ENCODE data around the gene RPP25.

Gene RPP25

DNA sequence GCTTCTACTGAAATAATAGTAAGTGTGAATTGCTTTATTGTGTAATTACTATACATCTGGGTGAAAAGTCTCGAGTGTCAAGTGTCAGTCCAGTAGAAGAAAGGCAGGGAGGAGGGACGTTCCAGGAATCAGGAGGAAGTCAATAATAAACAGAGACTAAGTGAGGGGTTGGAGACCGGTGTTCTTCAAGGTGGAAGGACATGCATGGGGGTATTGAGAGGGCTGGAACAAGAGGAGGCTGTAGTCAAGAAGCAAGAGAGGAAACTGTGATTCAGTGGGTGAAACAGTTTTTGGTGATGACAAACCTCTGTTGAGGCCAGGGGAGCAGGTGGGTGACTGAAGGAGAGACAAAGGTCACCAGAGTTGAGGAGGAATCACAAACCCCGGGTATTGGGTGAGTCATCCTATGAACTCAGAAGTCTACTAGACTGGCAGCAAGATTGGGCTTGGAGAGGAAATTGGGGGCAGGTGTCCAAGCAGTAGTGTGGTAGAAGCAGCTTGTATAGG, 27.2 kb upstream of the RPP25 start:
- Histone ChIP-seq H3K9me3 (ENCODE audit: low read length) (no peaks in the 10 kb centered on the region), H3K27me3 (ENCODE audit: insufficient read depth, low read length) (no peaks in the 10 kb centered on the region), H2AFZ (ENCODE audit: low read depth, low read length) (no peak overlapping the region), H3K4me3 (ENCODE audit: low read length) (no peak overlapping the region), H3K36me3 (ENCODE audit: insufficient read depth, low read length) (no peaks in the 10 kb centered on the region), H3K4me1 (ENCODE audit: insufficient read depth, low read length) (no peaks in the 10 kb centered on the region)

DNA sequence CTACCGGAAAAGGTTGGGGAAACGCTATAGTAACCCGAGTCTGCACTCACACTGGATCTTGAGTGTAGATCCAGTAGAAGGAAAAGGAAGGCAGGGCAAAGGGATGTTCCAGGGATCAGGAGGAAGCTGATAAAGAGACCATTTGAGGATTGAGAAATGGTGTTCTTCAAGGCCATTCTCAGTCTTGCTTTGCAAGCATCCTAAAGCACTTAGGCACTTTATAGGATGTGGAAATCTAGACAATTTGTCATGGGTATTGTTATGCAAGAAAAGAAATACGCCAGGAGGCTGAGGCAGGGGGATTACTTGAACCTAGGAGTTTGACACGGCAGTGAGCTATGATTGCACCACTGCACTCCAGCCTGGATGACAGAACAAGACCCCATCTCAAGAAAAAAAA, 25.6 kb upstream of the RPP25 start:
- Histone ChIP-seq H3K36me3 (ENCODE audit: insufficient read depth, low read length) (no peaks in the 10 kb centered on the region), H2AFZ (ENCODE audit: low read depth, low read length) (no peak overlapping the region), H3K9me3 (ENCODE audit: low read length) (no peaks in the 10 kb centered on the region), H3K4me3 (ENCODE audit: low read length) (no peak overlapping the region), H3K27me3 (ENCODE audit: insufficient read depth, low read length) (no peaks in the 10 kb centered on the region), H3K4me1 (ENCODE audit: insufficient read depth, low read length) (no peaks in the 10 kb centered on the region)

DNA sequence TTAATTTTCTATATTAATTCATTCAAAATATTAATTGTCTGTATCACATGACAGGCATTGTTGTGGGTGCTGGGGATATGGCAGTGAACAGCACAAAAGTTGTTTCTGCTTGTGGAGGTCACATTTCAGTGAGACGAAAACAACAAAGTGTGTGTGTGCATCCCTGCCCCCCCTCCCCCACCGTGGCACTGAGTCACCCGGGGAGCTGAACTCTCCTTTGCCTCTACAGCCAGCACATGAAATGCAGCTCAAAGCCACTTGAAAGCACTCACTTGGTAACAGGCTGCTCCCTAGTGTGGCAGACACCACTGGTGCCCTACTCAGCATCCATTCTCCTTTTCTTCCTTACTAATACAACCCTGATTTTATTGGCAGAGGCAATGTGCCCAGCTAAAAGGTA, 21.9 kb upstream of the RPP25 start:
- Histone ChIP-seq H3K36me3 (ENCODE audit: insufficient read depth, low read length) (no peaks in the 10 kb centered on the region), H2AFZ (ENCODE audit: low read depth, low read length) (no peak overlapping the region), H3K27me3 (ENCODE audit: insufficient read depth, low read length) (no peaks in the 10 kb centered on the region), H3K4me1 (ENCODE audit: insufficient read depth, low read length) (no peaks in the 10 kb centered on the region), H3K4me3 (ENCODE audit: low read length) (no peak overlapping the region), H3K9me3 (ENCODE audit: low read length) (no peaks in the 10 kb centered on the region)

DNA sequence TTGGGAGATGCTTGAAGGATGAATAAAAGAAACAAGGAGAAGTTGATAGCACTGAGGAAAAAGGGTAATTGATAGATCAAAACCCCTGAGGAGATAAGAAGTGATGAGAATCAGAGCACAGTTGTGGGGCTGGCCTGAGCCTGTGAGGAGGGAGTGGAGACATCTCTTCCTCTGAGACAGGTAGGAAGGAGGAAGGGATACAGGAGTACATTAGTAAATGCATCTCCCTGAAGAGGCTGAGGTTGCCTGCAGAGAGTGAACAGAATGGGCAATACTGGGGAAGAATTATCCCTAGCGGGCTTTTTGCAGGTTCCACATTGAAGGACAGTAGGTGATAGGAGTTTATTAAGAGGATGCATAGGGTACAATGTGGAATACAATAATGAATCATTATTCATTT, 21.5 kb upstream of the RPP25 start:
- H3K36me3 ChIP-seq (ENCODE audit: insufficient read depth, low read length): no peaks in the 10 kb centered on the region
- no peaks in the 10 kb centered on the region for H3K9me3 ChIP-seq (ENCODE audit: low read length)
- no peak overlapping the region for H2AFZ ChIP-seq (ENCODE audit: low read depth, low read length)
- H3K27me3 ChIP-seq (ENCODE audit: insufficient read depth, low read length): no peaks in the 10 kb centered on the region
- no peak overlapping the region for H3K4me3 ChIP-seq (ENCODE audit: low read length)
- H3K4me1 ChIP-seq (ENCODE audit: insufficient read depth, low read length): no peaks in the 10 kb centered on the region

DNA sequence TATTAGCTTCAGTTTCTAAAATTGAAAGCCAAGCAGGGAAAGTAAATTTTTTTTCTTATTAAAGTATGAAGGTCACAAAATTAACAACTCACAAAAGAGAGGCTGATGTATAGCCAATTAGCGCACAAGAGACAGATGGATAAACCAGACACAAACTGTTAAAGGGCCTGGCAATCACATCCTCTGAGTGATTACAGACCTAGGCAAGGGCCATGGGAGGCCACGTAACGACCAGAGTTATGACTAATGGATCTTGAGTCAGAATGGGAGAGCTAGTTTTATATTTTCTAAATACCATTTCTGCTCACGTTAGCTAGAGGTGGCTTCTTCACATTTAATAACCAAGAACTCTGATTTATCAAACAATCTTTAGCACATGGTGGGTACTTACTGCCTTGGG, 21.0 kb upstream of the RPP25 start:
- Histone ChIP-seq H3K9me3 (ENCODE audit: low read length) (no peaks in the 10 kb centered on the region), H3K4me1 (ENCODE audit: insufficient read depth, low read length) (no peaks in the 10 kb centered on the region), H3K4me3 (ENCODE audit: low read length) (no peak overlapping the region), H3K36me3 (ENCODE audit: insufficient read depth, low read length) (no peaks in the 10 kb centered on the region), H2AFZ (ENCODE audit: low read depth, low read length) (no peak overlapping the region), H3K27me3 (ENCODE audit: insufficient read depth, low read length) (no peaks in the 10 kb centered on the region)

DNA sequence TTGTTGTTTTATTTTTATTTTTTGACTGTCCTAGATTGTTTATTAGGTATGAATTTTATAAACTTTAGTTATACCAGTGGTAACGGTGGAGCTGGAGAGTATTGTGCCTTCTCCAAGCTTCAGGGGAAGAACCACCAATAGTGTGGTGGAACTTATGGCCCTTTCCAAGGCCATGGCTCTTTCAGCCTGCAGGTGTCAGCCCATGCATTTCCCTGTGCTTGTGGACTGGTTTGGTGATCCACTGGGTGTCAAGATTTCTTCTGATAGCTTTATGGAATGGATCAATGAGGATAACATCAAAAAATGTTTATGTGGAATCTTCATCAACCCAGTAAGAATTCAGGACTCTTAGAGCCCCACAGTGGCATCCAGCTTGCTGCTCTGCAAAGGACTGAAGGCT, 19.6 kb upstream of the RPP25 start:
- no peak overlapping the region for H2AFZ ChIP-seq (ENCODE audit: low read depth, low read length)
- H3K36me3 ChIP-seq (ENCODE audit: insufficient read depth, low read length): no peaks in the 10 kb centered on the region
- H3K4me1 ChIP-seq (ENCODE audit: insufficient read depth, low read length): no peaks in the 10 kb centered on the region
- no peaks in the 10 kb centered on the region for H3K9me3 ChIP-seq (ENCODE audit: low read length)
- H3K27me3 ChIP-seq (ENCODE audit: insufficient read depth, low read length): no peaks in the 10 kb centered on the region
- H3K4me3 ChIP-seq (ENCODE audit: low read length): no peak overlapping the region

DNA sequence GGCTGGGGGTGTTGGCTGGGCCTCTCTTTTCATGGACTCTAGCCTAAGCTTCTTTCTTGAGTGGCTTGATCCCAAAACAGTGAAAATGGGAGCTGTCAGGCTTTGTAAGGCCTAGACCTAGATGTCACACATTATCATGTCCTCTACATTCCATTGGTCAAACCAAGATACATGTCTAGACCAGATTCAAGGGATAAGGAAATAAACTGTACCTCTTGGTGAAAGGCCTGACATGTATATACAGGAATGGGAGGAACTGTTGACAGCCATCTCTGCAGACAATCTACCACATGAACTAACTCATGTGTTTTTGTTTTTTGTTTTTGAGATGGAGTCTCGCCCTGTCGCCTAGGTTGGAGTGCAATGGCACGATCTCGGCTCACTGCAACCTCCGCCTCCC, 11.1 kb upstream of the RPP25 start:
- Histone ChIP-seq H3K27me3 (ENCODE audit: insufficient read depth, low read length) (peaks cover 9% of the 10 kb centered on the region), H3K4me3 (ENCODE audit: low read length) (no peak overlapping the region), H3K9me3 (ENCODE audit: low read length) (no peaks in the 10 kb centered on the region), H3K4me1 (ENCODE audit: insufficient read depth, low read length) (no peaks in the 10 kb centered on the region), H2AFZ (ENCODE audit: low read depth, low read length) (no peak overlapping the region), H3K36me3 (ENCODE audit: insufficient read depth, low read length) (no peaks in the 10 kb centered on the region)

DNA sequence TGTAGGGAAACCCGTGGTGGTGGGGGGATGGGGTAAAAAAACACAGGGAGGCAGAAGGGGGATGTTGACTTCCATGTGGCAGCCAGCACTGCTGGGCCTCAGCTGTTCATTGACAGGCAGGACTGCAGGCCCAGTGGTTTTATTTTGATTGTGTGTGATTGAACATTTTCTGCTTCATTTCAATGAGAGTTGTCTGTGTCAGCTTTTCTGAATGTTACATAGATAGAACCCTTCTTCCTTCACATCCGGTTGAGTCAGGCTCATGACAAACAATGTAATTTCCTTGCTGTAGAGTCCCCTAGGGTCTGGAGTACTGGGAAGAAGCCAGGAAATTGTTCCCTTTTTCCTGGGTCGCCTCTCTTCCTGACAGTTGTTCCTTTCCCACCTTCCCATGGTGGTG, 8.2 kb upstream of the RPP25 start:
- no peaks in the 10 kb centered on the region for H3K36me3 ChIP-seq (ENCODE audit: insufficient read depth, low read length)
- no peaks in the 10 kb centered on the region for H3K4me1 ChIP-seq (ENCODE audit: insufficient read depth, low read length)
- no peak overlapping the region for H2AFZ ChIP-seq (ENCODE audit: low read depth, low read length)
- no peak overlapping the region for H3K4me3 ChIP-seq (ENCODE audit: low read length)
- H3K9me3 ChIP-seq (ENCODE audit: low read length): no peaks in the 10 kb centered on the region
- peaks cover 30% of the 10 kb centered on the region for H3K27me3 ChIP-seq (ENCODE audit: insufficient read depth, low read length)

DNA sequence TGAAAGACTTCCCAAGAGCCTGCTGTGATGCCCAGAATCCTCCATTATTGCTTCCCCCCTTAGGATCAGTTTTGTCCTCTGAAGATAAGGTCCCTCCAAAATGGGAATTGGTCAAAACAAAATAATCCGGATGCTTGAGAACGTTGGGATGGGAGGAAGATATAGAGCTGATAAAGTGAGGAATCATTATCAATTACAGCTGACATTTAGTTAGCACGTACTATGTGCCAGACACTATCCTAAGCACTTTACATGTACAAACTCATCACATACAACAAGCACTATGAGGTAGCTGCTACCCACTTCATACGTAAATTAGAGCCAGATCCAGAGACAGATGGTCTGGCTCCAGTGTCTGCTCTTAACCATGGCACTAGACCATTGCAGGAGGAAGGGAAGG, 6.6 kb upstream of the RPP25 start:
- Histone ChIP-seq H3K4me3 (ENCODE audit: low read length) (no peak overlapping the region), H3K27me3 (ENCODE audit: insufficient read depth, low read length) (peaks cover 45% of the 10 kb centered on the region)

DNA sequence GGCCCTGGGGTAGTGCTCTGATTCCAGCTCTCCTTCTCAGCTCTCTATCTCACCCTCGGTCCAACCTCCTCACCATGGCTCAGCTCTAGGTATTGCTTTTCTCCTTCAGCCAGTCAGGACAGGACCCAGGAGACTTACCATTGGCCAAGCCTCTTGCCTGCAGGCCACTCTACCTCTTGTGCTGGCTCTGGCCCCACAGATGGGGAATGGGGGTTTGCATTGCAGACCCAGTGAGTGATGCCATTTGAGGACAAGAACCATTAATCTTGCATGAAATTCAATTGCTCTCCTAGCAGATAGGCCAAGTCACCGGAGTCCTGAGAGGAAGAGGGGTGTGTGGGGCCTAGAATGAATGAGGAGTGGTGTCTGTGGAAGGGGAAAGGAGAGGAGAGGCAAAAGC, 6.1 kb upstream of the RPP25 start:
- peaks cover 14% of the 10 kb centered on the region for H3K4me1 ChIP-seq (ENCODE audit: insufficient read depth, low read length)
- peaks cover 51% of the 10 kb centered on the region for H3K27me3 ChIP-seq (ENCODE audit: insufficient read depth, low read length)
- H3K36me3 ChIP-seq (ENCODE audit: insufficient read depth, low read length): no peaks in the 10 kb centered on the region
- H2AFZ ChIP-seq (ENCODE audit: low read depth, low read length): no peak overlapping the region
- no peak overlapping the region for H3K4me3 ChIP-seq (ENCODE audit: low read length)
- H3K9me3 ChIP-seq (ENCODE audit: low read length): no peaks in the 10 kb centered on the region

More for the DNA sequence above, 6.6 kb upstream of the RPP25 start:
- H3K36me3 ChIP-seq (ENCODE audit: insufficient read depth, low read length): no peaks in the 10 kb centered on the region
- peaks cover 10% of the 10 kb centered on the region for H3K4me1 ChIP-seq (ENCODE audit: insufficient read depth, low read length)
- H2AFZ ChIP-seq (ENCODE audit: low read depth, low read length): no peak overlapping the region
- H3K9me3 ChIP-seq (ENCODE audit: low read length): no peaks in the 10 kb centered on the region

DNA sequence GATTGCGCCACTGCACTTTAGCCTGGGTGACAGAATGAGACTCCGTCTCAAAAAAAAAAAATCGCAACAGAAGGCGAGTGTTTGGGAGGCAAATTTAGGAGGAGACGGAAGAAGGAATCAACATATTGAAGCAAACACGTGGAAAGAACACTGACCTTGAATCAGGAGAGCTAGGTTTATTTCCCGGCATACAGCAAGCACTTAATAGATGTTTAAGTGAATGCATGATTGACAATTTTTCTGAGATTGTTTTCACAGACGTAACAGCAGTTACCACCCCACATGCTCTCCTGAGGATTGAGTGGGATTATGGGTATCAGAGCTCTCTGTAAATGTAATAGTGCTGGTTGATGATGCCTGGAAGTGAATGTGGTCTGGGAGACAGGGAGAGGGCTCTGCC, 5.6 kb upstream of the RPP25 start:
- Histone ChIP-seq H2AFZ (ENCODE audit: low read depth, low read length) (no peak overlapping the region), H3K27me3 (ENCODE audit: insufficient read depth, low read length) (peaks cover 55% of the 10 kb centered on the region), H3K36me3 (ENCODE audit: insufficient read depth, low read length) (no peaks in the 10 kb centered on the region), H3K4me1 (ENCODE audit: insufficient read depth, low read length) (peaks cover 18% of the 10 kb centered on the region), H3K9me3 (ENCODE audit: low read length) (no peaks in the 10 kb centered on the region), H3K4me3 (ENCODE audit: low read length) (no peak overlapping the region)

DNA sequence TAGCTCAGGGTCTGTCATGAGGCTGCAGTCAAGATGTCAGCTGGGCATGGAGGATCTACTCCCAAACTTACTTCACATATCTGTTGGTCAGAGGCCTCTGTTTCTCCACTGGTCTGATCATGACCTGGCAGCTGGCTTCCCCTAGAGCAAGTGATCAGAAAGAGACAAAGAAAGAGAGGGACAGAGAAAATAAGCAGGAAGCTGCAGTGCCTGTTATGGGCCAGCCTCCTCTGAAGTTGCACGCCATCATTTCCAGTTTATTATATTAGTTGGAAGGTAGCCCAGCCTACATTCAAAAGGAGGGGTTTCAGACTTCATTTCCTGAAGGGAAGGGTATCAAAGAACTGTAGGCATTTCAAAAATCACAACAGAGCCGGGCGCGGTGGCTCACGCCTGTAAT, 5.0 kb upstream of the RPP25 start:
- no peaks in the 10 kb centered on the region for H3K9me3 ChIP-seq (ENCODE audit: low read length)
- H3K4me3 ChIP-seq (ENCODE audit: low read length): no peak overlapping the region
- H3K36me3 ChIP-seq (ENCODE audit: insufficient read depth, low read length): no peaks in the 10 kb centered on the region
- H3K4me1 ChIP-seq (ENCODE audit: insufficient read depth, low read length): peaks cover 20% of the 10 kb centered on the region
- no peak overlapping the region for H2AFZ ChIP-seq (ENCODE audit: low read depth, low read length)
- H3K27me3 ChIP-seq (ENCODE audit: insufficient read depth, low read length): peaks cover 57% of the 10 kb centered on the region

DNA sequence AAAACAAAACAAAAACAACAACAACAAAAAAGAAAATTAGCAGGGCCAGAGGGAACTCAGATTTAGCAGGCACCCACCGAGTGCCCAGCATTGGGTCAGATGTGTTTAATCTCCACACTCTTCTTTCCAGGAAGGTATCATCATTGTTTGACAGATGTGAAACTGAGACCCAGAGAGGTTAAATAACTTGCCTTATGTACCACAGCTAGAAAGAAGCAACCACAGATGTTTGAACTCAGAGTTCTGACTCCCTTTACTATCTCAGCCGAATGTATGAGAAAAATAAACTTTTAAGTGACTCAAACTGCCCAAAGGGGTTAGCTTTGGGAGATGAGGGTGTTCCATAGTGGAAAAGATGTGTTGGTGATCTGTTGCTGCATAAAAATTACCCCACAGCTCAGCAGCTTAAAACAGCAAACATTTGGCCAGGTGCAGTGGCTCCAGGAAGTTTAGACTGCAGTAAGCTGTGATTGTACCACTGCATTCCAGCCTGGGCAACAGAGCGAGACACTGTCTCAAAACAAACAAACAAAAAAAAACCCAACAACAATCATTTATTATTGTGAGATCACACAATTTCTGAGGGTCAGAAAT, 4.5 kb upstream of the RPP25 start:
- Histone ChIP-seq H2AFZ (ENCODE audit: low read depth, low read length) (no peak overlapping the region), H3K4me1 (ENCODE audit: insufficient read depth, low read length) (peaks cover 20% of the 10 kb centered on the region), H3K27me3 (ENCODE audit: insufficient read depth, low read length) (peaks cover 59% of the 10 kb centered on the region), H3K36me3 (ENCODE audit: insufficient read depth, low read length) (no peaks in the 10 kb centered on the region), H3K9me3 (ENCODE audit: low read length) (no peaks in the 10 kb centered on the region), H3K4me3 (ENCODE audit: low read length) (no peak overlapping the region)

DNA sequence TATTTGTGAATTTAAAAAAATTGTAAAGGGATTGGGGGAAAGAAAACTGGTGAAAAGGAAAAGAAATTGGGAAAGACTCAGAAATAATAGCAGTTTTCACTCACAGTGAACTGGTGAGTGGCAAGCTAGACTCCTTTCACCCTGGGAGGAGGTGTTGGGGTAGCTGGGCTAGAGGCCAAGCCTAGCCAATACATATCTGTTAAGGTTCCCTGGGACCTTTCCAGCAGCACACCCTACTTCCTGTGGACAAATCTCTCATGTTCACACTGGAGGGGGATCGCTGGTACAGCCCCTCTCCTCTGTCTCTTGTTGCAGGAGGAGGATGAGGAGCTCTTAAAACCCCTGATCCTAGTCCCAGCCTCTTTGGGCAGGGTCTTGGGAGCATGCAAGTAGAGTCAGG, 3.7 kb upstream of the RPP25 start:
- H2AFZ ChIP-seq (ENCODE audit: low read depth, low read length): no peak overlapping the region
- H3K27me3 ChIP-seq (ENCODE audit: insufficient read depth, low read length): peaks cover 65% of the 10 kb centered on the region
- H3K9me3 ChIP-seq (ENCODE audit: low read length): peaks cover 4% of the 10 kb centered on the region
- no peaks in the 10 kb centered on the region for H3K36me3 ChIP-seq (ENCODE audit: insufficient read depth, low read length)
- H3K4me3 ChIP-seq (ENCODE audit: low read length): no peak overlapping the region
- peaks cover 20% of the 10 kb centered on the region for H3K4me1 ChIP-seq (ENCODE audit: insufficient read depth, low read length)
